DND-41 (cell line): ENCODE measurements around the gene CYP4A22.
"Not testable (repeated sequence)": the region's sequence is repeated elsewhere in the genome, so short reads cannot be mapped to it uniquely, and the experiment has no call there.

Experiments
- ATAC-seq: fragments of 200-7000 bp; cut with Tn5 transposase; 3 replicates; pipeline ENCODE4 v1.9.1; 2021; ENCODE audit warnings: low read depth; ENCODE audit not compliant: insufficient read depth
- DNase-seq: peaks from one replicate; pipeline ENCODE4 v3.0.0-alpha.2; 2020
- H2AFZ ChIP-seq: 2 replicates; pipeline ENCODE4 v1.6.0; 2012; ENCODE audit warnings: low read depth, low read length
- H3K27ac ChIP-seq: 2 replicates; pipeline ENCODE4 v1.5.1; 2012; ENCODE audit warnings: low read length, inconsistent platforms
- H3K27me3 ChIP-seq: fragments of 200-600 bp; sonication (generic); 2 replicates; pipeline ENCODE4 v1.6.0; 2012; ENCODE audit warnings: low read length, mild to moderate bottlenecking, inconsistent platforms; ENCODE audit not compliant: insufficient read depth, poor library complexity
- H3K36me3 ChIP-seq: 2 replicates; pipeline ENCODE4 v1.5.1; 2012; ENCODE audit warnings: low read length, inconsistent platforms; ENCODE audit not compliant: insufficient read depth
- H3K4me1 ChIP-seq: 2 replicates; pipeline ENCODE4 v1.5.1; 2012; ENCODE audit warnings: mild to moderate bottlenecking, low read length; ENCODE audit not compliant: insufficient read depth
- H3K4me2 ChIP-seq: 2 replicates; pipeline ENCODE4 v1.6.0; 2012; ENCODE audit warnings: mild to moderate bottlenecking, moderate library complexity, low read length, inconsistent platforms; ENCODE audit not compliant: insufficient read depth
- H3K4me3 ChIP-seq, 2 experiments: fragments of 200-600 bp in 1 of 2; shearing (Covaris generic) in 1 of 2; 2 replicates each; pipeline ENCODE4 v1.5.1; 2012 to 2016; ENCODE audit warnings: inconsistent platforms in 2 of 2, low read length in 2 of 2, mild to moderate bottlenecking in 2 of 2, low read depth in 1 of 2, moderate library complexity in 1 of 2
- H3K79me2 ChIP-seq: 2 replicates; pipeline ENCODE4 v1.6.0; 2012; ENCODE audit warnings: low read length, inconsistent platforms; ENCODE audit not compliant: insufficient read depth
- H3K9ac ChIP-seq: 2 replicates; pipeline ENCODE4 v1.6.0; 2012; ENCODE audit warnings: low read depth, mild to moderate bottlenecking, inconsistent platforms, low read length, moderate library complexity
- H3K9me3 ChIP-seq: 2 replicates; pipeline ENCODE4 v1.5.1; 2012; ENCODE audit warnings: low read length, moderate library complexity, mild to moderate bottlenecking, inconsistent platforms; ENCODE audit not compliant: insufficient read depth, severe bottlenecking
- H4K20me1 ChIP-seq: 2 replicates; pipeline ENCODE4 v1.6.0; 2012; ENCODE audit warnings: low read length; ENCODE audit not compliant: insufficient read depth
- CTCF ChIP-seq: IDR thresholded peaks from 2 replicates; pipeline ENCODE4 v1.5.1; 2012; ENCODE audit warnings: borderline replicate concordance, low read length, moderate library complexity, mild to moderate bottlenecking; ENCODE audit not compliant: poor library complexity, severe bottlenecking; ENCODE audit errors: extremely low read depth
- EZH2 ChIP-seq: IDR thresholded peaks from 3 replicates; pipeline ENCODE4 v1.6.1; 2012; ENCODE audit warnings: borderline replicate concordance, low read depth, mild to moderate bottlenecking, moderate library complexity, low read length, inconsistent platforms; ENCODE audit not compliant: severe bottlenecking

CYP4A22 gene

DNA sequence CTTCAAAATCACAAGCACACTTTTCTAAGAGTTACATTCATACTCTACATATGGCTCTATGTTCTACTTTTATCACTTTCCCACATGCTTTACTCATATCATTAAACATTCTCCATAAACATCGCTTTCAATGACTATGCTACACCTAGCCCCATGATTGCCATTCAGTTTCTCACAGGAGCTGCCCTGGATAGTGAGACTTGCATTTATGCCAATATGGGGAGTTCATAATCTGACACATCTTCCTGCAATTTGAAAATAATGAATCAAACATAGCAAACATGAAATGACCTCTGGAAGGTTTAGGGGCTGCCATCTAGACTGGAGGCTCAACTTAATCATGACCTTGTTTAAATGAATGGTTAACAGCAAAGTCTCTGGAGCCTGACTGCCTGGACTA lies 9.0 kb upstream of the CYP4A22 start:
- no peak overlapping the region for H2AFZ ChIP-seq
- H3K4me3 ChIP-seq, result no peak overlapping the region
- H3K4me2 ChIP-seq, result no peak overlapping the region
- H4K20me1 ChIP-seq, result no peaks in the 10 kb centered on the region
- no peaks in the 10 kb centered on the region for H3K79me2 ChIP-seq
- no peaks in the 10 kb centered on the region for H3K36me3 ChIP-seq
- no peak for DNase-seq
- no peaks in the 10 kb centered on the region for H3K4me1 ChIP-seq
- no peaks in the 10 kb centered on the region for H3K9me3 ChIP-seq
- no peak for ATAC-seq
- no peak overlapping the region for H3K9ac ChIP-seq
- no peak overlapping the region for H3K27ac ChIP-seq
- TF ChIP-seq EZH2 (no peak), CTCF (no peak)
- no peaks in the 10 kb centered on the region for H3K27me3 ChIP-seq

- H3K4me3 ChIP-seq, H4K20me1 ChIP-seq, H2AFZ ChIP-seq, H3K4me1 ChIP-seq, H3K9ac ChIP-seq, H3K27me3 ChIP-seq, DNase-seq, H3K9me3 ChIP-seq, ATAC-seq, H3K4me2 ChIP-seq, H3K79me2 ChIP-seq, H3K36me3 ChIP-seq, H3K27ac ChIP-seq: not testable (repeated sequence)
Measured at GRCh38 chr1:47128854-47129253, 8.4 kb upstream of the CYP4A22 start.

GRCh38 chr1:47129489-47130230 lies 7.6 kb upstream of the CYP4A22 start:
- H3K9me3 ChIP-seq, ATAC-seq, H3K4me3 ChIP-seq: not testable (repeated sequence)

GRCh38 chr1:47132665-47133064 lies 4.6 kb upstream of the CYP4A22 start:
- H3K36me3 ChIP-seq, H3K4me3 ChIP-seq, H3K4me2 ChIP-seq, H3K27ac ChIP-seq, ATAC-seq, H4K20me1 ChIP-seq, H3K27me3 ChIP-seq, DNase-seq, H3K79me2 ChIP-seq, H3K9ac ChIP-seq, H3K4me1 ChIP-seq, H2AFZ ChIP-seq, H3K9me3 ChIP-seq: not testable (repeated sequence)

More at GRCh38 chr1:47129489-47130230, 7.6 kb upstream of the CYP4A22 start:
- H2AFZ ChIP-seq, DNase-seq, H3K4me2 ChIP-seq, H3K36me3 ChIP-seq, H3K9ac ChIP-seq, H3K4me1 ChIP-seq, H3K27ac ChIP-seq, H3K27me3 ChIP-seq, H3K79me2 ChIP-seq, H4K20me1 ChIP-seq: not testable (repeated sequence)

DNA sequence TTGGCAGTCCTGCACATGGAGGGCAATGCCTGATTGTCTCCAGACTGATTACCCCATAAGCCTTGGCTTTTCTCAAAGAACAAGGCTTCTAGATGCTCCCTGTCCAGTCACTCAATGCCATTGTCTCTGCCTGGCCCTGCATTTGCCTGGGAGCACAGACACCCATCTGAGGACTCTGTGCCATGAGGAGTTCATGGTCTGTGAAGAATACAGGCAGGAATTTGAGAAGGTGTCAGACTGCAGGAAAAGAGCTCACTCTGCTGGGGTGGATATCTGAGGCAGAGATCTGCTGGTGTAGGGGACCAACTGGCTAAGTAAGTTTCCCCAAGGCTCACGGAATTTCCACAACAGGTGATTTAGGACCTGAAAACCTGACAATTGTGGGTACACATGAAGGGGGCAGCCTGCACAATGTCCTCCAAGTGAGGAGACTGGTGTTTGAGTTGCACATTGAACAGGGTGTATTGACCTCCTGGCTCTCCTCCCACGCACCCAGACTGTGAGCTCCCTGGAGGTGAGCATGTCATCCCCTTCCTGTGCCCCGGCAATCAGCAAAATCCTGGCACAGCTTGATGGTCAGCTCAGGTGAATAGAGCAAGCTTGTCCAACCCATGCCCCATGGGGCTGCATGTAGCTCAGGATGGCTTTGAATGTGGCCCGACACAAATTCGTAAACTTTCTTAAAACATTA lies 829 bp downstream of the CYP4A22 start:
- H3K36me3 ChIP-seq, result no peaks in the 10 kb centered on the region
- TF ChIP-seq CTCF (no peak), EZH2 (no peak)
- H3K27me3 ChIP-seq, result peaks cover 6% of the 10 kb centered on the region
- H3K79me2 ChIP-seq, result no peaks in the 10 kb centered on the region
- no peak overlapping the region for H3K4me3 ChIP-seq
- ATAC-seq (no peak), DNase-seq (no peak)
- no peak overlapping the region for H2AFZ ChIP-seq
- no peaks in the 10 kb centered on the region for H3K9me3 ChIP-seq
- no peak overlapping the region for H3K4me2 ChIP-seq
- H4K20me1 ChIP-seq, result no peaks in the 10 kb centered on the region
- H3K27ac ChIP-seq, result no peak overlapping the region
- no peaks in the 10 kb centered on the region for H3K4me1 ChIP-seq
- no peak overlapping the region for H3K9ac ChIP-seq

DNA sequence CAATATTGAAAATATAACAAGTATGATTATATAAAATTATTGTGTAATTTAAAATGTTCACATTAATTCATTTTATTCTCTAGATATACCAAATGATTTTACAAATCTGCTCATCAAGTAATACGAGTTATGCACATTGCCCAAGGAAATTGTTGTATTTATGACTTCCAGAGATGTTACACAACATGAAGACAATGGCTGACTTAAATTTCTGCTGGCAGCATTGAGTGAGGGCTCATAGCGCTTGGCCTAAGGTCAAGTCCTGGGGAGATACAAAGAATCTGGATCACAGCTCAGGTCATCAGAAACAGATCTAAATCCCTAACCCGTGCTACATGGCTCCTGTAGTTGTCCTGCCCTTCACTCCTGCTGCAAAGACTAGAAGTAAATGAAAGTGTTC lies 3.1 kb downstream of the CYP4A22 start:
- H3K4me1 ChIP-seq, ATAC-seq, H3K27me3 ChIP-seq, H3K79me2 ChIP-seq, H3K9me3 ChIP-seq, H3K36me3 ChIP-seq, H3K4me2 ChIP-seq, H3K27ac ChIP-seq, DNase-seq, H4K20me1 ChIP-seq, H3K9ac ChIP-seq, H2AFZ ChIP-seq, H3K4me3 ChIP-seq: not testable (repeated sequence)
